ENCODE measurements around the gene ZNF280A. TPM values are rescaled to one million over a fixed set of nuclear protein-coding genes. Genes with fewer than 3 reads are reported as not detected.

The ZNF280A gene
- total and polyA plus RNA-seq, 8 donors, result not detected

DNA sequence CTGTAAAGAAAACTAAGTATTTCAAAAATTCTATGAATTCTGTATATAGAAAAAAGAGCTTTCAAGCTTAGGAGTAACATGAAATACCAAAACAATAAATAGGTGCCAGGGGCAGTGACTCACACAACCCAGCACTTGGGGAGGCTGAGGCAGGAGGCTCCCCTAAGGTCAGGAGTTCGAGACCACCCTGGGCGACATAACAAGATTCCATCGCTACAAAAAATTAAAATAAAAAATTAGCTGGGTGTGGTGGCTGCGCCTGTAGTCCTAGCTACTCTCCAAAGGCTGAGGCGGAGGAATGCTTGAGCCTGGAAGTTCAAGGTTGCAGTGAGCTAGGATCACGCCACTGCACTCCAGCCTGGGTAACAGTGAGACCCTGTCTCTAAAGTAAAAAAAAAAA, 33.0 kb downstream of the ZNF280A start:
- WGBS, 5 donors, result 92 to 98% (median 96%) methylated on average over 6 of the region's 6 CpGs
- TF ChIP-seq POLR2AphosphoS5 (IDR thresholded peaks at IDR 0.05) (no peak), POLR2A (IDR thresholded peaks at IDR 0.05) (no peak), EP300 (IDR thresholded peaks at IDR 0.05) (no peak)
- TF ChIP-seq, protein P1, sequence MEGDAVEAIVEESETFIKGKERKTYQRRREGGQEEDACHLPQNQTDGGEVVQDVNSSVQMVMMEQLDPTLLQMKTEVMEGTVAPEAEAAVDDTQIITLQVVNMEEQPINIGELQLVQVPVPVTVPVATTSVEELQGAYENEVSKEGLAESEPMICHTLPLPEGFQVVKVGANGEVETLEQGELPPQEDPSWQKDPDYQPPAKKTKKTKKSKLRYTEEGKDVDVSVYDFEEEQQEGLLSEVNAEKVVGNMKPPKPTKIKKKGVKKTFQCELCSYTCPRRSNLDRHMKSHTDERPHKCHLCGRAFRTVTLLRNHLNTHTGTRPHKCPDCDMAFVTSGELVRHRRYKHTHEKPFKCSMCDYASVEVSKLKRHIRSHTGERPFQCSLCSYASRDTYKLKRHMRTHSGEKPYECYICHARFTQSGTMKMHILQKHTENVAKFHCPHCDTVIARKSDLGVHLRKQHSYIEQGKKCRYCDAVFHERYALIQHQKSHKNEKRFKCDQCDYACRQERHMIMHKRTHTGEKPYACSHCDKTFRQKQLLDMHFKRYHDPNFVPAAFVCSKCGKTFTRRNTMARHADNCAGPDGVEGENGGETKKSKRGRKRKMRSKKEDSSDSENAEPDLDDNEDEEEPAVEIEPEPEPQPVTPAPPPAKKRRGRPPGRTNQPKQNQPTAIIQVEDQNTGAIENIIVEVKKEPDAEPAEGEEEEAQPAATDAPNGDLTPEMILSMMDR (IDR thresholded peaks at IDR 0.05), result no peak
- no peak for DNase-seq

DNA sequence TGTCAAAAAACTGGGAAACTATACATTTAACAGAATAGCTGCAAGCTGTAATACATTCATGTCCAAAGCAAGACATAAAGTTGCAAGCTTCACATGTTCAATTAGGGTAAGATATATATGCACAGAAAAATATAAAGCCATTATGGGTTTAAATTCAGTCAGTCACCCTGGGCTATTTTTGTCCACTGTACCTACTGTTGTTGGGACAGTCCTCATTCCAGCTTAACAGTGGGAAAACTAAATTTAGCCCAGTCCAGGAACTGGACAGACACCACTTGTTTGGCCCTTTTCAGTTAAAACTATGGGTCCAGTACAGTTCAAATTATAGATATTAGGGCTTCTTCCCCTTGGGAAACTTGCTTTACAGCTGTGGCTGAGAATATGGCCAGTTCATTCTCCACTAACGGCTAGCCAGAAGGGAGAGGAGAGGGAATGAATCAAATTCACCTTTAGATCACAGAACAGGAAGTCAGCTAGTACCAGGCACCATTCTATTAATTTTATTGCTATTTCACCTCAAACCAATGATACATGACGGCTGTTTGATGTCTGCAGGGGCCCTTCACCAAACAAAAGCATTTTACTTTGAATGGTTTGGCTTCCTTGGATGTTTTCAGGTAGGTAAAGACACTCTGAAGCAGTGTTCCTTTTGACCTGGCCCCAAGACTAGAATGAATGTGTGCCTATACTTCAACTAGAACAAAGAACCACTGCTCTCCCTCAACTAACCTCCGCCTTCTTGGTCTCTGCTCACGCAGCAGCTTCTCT, 33.8 kb downstream of the ZNF280A start:
- intact Hi-C loops (cut with DNase I; ENCODE audit: low total_unique reads), result no loop called here
- H3K36me3 ChIP-seq, result peaks cover 0 to 18% (median 5%) of the 10 kb centered on the region in 4 donors
- 91 to 94% (median 93%) methylated on average over 4 of the region's 4 CpGs for WGBS, 5 donors
- no peak for DNase-seq
- H3K9me3 ChIP-seq, result no peaks in the 10 kb centered on the region
- TF ChIP-seq POLR2AphosphoS5 (IDR thresholded peaks at IDR 0.05), result no peak
- no peak for TF ChIP-seq EP300 (IDR thresholded peaks at IDR 0.05)
- TF ChIP-seq, protein P1 (IDR thresholded peaks at IDR 0.05), result no peak
- no peak for TF ChIP-seq POLR2A (IDR thresholded peaks at IDR 0.05)
- H3K27ac ChIP-seq, result no peak overlapping the region
- no peak overlapping the region for H3K4me3 ChIP-seq
- H3K27me3 ChIP-seq, result no peaks in the 10 kb centered on the region
- no peaks in the 10 kb centered on the region for H3K4me1 ChIP-seq

More for the DNA sequence above, 33.0 kb downstream of the ZNF280A start:
- Histone ChIP-seq H3K36me3 (peaks cover 0 to 19% (median 7%) of the 10 kb centered on the region in 4 donors), H3K9me3 (no peaks in the 10 kb centered on the region), H3K4me1 (no peaks in the 10 kb centered on the region), H3K27me3 (no peaks in the 10 kb centered on the region), H3K27ac (no peak overlapping the region), H3K4me3 (no peak overlapping the region)
- intact Hi-C loops (cut with DNase I; ENCODE audit: low total_unique reads), result no loop called here

DNA sequence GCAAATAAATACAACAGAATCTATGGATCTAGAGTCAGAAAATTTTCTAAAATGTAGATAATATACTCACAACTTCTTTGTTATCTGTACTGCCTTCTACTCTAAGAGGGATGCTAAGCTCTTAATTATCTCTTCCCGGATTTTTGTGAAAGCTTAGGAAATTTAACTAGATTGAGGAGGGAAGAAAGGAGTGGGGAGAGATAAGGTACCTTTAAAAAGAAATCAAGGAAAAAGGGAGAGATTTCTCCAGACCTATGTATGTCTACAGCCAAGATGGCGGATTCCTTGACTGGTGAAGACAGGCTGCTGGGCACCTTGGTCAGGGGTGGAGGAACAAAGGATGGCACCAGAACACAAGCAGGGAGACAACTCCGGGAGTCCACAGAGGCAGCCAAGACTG, 34.5 kb downstream of the ZNF280A start:
- Histone ChIP-seq H3K9me3 (no peaks in the 10 kb centered on the region), H3K36me3 (peaks cover 0 to 18% (median 5%) of the 10 kb centered on the region in 4 donors), H3K4me3 (no peak overlapping the region), H3K27me3 (no peaks in the 10 kb centered on the region), H3K4me1 (no peaks in the 10 kb centered on the region), H3K27ac (no peak overlapping the region)
- no peak for DNase-seq
- TF ChIP-seq, protein P1 (IDR thresholded peaks at IDR 0.05), result no peak
- TF ChIP-seq POLR2A (IDR thresholded peaks at IDR 0.05) (no peak), EP300 (IDR thresholded peaks at IDR 0.05) (no peak), POLR2AphosphoS5 (IDR thresholded peaks at IDR 0.05) (no peak)
- WGBS, 5 donors, result 93 to 97% (median 95%) methylated on average over 3 of the region's 3 CpGs
- intact Hi-C loops (cut with DNase I; ENCODE audit: low total_unique reads), result no loop called here

DNA sequence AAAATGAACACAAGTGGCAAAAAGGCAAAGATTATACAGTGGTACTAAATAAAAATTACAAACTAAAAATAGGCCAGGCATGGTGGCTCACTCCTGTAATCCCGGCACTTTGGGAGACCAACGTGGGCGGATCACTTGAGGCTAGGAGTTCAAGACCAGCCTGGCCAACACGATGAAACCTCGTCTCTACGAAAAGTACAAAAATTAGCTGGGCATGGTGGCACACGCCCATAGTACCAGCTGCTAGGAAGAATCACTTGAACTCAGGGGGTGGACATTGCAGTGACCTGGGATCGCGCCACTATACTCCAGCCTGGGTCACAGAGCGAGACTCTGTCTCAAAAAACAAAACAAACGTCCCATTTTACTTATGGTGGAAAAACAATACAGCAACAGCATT, 36.0 kb downstream of the ZNF280A start:
- intact Hi-C loops (cut with DNase I; ENCODE audit: low total_unique reads), result no loop called here
- Histone ChIP-seq H3K4me1 (no peaks in the 10 kb centered on the region), H3K36me3 (peaks cover 0 to 13% (median 5%) of the 10 kb centered on the region in 4 donors), H3K9me3 (no peaks in the 10 kb centered on the region), H3K27me3 (no peaks in the 10 kb centered on the region), H3K4me3 (no peak overlapping the region), H3K27ac (no peak overlapping the region)
- TF ChIP-seq EP300 (IDR thresholded peaks at IDR 0.05) (no peak), POLR2AphosphoS5 (IDR thresholded peaks at IDR 0.05) (no peak), POLR2A (IDR thresholded peaks at IDR 0.05) (no peak)
- TF ChIP-seq, protein P1 (IDR thresholded peaks at IDR 0.05), result no peak
- 92 to 97% (median 96%) methylated on average over 11 of the region's 11 CpGs for WGBS, 5 donors
- DNase-seq, result no peak
